ENCODE results near the gene TPK1. TPM values are rescaled to one million over a fixed set of nuclear protein-coding genes. Genes with fewer than 3 reads are reported as not detected.
A peak's percentile ranks its signal among the peaks of the same experiment; 100 is the strongest.
"Not testable (repeated sequence)": the region's sequence is repeated elsewhere in the genome, so short reads cannot be mapped to it uniquely, and the experiment has no call there.

TPK1 gene
- total RNA-seq, 1 donor from 2014 or later, result 11.3 TPM

DNA sequence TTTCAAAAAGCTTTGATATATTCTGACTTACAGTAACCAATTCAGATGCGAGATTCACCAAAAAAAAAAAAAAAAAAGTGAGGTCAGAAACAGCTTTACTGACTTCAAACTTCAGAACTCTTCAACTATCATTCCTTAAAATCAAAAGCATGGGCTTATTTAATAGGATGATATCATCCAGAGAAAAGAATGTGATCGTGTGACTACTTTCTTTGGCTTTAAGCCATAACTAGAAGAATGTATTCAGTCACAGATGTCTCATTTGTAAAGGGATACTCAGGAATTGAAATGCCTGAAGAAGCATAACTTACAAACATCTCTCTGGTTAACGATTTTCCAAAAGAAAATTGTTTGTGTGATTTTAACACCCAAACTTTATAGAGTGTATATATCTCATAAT is 11.5 kb downstream of the TPK1 start:
- DNase-seq (ENCODE audit: extremely low read depth, low read depth, low spot score), result peak; percentile 54

- DNase-seq (ENCODE audit: extremely low read depth, low read depth, low spot score), result no peak
Observed at GRCh38 chr7:144822223-144822622, 13.6 kb downstream of the TPK1 start.

DNA sequence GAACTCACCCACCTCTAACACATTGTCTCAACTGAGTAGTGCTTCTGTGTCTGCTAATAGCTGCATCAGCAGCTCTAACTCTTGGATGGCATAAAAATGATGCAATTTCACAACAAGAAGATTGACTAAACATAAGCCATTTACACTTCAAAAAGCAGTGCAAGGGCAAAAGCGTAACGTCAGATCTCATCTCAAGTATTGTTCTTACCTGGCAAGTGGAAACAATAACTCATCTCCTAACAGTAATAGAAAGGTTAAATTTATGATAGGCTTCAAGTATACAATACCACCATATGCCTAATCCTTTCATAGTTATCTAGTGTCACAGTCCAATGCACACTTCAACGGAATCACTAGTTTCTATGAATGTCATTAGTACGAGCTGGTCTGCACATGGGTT is 14.8 kb downstream of the TPK1 start:
- no peak for DNase-seq (ENCODE audit: extremely low read depth, low read depth, low spot score)

- DNase-seq (ENCODE audit: extremely low read depth, low read depth, low spot score), result no peak
Observed at GRCh38 chr7:144820552-144820951, 15.3 kb downstream of the TPK1 start.

GRCh38 chr7:144819566-144819965 is 16.3 kb downstream of the TPK1 start:
- DNase-seq (ENCODE audit: extremely low read depth, low read depth, low spot score), result no peak

DNA sequence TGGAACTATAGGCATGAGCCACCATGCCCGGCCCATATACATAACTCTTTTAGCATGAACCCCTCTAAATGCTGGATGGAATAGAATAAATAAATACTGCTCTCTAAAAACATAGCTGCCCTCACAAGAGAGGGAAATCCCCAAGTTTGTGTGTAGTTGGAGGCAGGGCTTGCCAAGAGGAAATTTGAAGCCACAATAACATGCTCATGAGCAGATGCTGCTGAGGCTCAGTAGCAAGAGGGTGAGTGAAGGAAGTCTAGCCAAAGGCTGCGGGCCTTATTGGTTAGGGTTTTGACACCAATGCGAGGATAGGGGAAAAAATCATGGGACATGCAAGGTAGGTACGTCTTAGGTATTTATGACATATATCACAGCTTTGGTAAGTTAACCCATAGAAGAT is 17.3 kb downstream of the TPK1 start:
- no peak for DNase-seq (ENCODE audit: extremely low read depth, low read depth, low spot score)

GRCh38 chr7:144817001-144817400 is 18.9 kb downstream of the TPK1 start:
- no peak for DNase-seq (ENCODE audit: extremely low read depth, low read depth, low spot score)

DNA sequence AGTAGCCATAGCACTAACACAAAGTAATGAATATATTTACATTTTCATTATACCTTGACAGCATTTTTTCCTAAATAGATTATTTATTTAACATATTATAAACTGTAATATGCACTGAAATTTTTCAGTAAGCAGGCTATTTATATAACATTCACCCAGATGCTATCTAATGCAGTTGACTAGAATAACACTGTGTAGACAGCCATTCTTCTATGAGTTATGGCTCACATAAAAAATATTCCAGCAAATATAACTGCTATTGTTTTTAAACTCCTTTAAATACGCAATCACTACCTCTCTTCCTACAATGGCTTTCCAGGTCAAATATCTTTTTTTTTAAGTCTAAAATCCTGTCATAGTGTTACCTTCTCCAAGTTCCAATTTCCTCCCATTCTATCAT is 21.6 kb downstream of the TPK1 start:
- DNase-seq (ENCODE audit: extremely low read depth, low read depth, low spot score), result no peak

- DNase-seq (ENCODE audit: extremely low read depth, low read depth, low spot score), result no peak
Observed at GRCh38 chr7:144812379-144813283, 23.2 kb downstream of the TPK1 start.

GRCh38 chr7:144805627-144806239 is 30.1 kb downstream of the TPK1 start:
- no peak for DNase-seq (ENCODE audit: extremely low read depth, low read depth, low spot score)

GRCh38 chr7:144800678-144801436 is 35.0 kb downstream of the TPK1 start:
- not testable (repeated sequence) for DNase-seq (ENCODE audit: extremely low read depth, low read depth, low spot score)

DNA sequence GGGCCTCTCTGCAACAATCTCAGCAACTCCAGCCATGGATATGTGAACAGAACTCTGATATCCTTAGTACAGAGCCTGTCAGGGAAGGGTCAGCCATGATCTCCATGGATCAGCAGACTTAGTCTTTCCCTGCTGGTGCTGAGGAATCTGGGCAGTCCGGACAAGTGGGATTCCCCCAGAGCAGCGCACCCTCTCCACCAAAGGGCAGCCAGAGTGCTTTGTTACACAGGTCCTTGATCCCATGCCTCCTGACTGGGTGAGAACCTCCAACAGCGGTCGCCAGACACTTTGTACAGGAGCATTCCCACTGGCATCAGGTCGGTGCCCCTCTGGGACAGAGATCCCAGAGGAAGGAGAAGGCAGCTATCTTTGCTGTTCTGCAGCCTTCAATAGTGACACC is 38.9 kb downstream of the TPK1 start:
- DNase-seq (ENCODE audit: extremely low read depth, low read depth, low spot score), result no peak

- DNase-seq (ENCODE audit: extremely low read depth, low read depth, low spot score), result no peak
Observed at GRCh38 chr7:144792050-144792449, 43.8 kb downstream of the TPK1 start.

DNA sequence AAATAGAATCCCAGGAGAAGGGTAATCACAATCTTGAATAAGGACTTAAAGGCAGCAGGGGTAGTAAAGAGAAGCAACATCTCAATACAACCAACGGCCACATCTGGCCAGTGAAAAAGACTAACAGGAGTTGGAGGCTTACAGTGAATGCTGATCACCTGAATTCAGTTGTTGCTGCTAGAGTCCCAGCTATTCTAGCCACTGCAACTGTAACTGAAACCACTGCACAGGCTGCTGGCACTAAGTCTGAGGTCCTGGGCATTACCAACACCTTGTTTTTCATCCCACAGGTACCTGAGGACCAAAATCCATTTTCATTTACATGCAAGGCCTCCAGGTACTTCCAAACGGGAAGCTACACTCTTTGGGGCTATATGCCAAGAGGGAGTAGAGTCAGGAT is 44.4 kb downstream of the TPK1 start:
- DNase-seq (ENCODE audit: extremely low read depth, low read depth, low spot score), result no peak

DNA sequence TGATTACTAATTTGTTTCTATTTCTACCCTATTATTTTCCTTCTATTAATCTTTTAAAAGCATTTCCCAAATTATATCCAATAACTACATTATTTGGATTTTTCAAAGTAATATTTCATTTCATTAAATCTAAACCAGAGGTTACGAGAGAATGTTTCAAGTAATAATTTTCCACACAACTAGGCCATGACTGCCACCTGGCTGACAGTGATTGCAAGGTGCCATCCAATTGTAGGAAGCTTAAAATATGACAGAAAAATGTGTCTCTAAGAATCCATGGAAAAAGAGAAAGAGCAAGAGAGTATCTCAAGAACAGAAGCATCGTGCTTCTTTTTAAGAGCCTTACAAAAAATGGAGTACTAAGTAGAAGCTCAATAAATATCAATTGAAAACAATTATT is 48.7 kb downstream of the TPK1 start:
- no peak for DNase-seq (ENCODE audit: extremely low read depth, low read depth, low spot score)

- no peak for DNase-seq (ENCODE audit: extremely low read depth, low read depth, low spot score)
Observed at GRCh38 chr7:144786522-144786921, 49.3 kb downstream of the TPK1 start.

GRCh38 chr7:144786079-144786478 is 49.8 kb downstream of the TPK1 start:
- DNase-seq (ENCODE audit: extremely low read depth, low read depth, low spot score), result no peak

DNA sequence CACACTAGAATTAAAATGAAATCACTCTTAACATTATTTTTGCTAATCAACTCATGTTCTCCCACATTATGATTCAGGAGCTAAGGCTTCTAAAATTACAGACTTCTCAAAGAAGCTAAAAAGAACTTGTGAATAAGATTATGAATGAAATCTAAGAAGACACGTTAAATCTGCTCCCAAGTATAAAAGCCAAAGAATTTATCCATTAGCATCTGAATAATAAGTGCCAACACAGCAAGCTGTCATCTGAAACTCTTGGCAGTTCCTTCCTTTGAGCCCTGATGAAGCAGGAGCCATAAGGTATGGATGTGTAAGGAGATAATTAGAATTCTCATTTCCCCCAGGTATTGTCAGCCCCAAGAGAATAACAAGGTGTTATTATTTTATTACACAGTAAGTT is 50.3 kb downstream of the TPK1 start:
- DNase-seq (ENCODE audit: extremely low read depth, low read depth, low spot score), result no peak

- DNase-seq (ENCODE audit: extremely low read depth, low read depth, low spot score), result no peak
Observed at GRCh38 chr7:144784943-144785342, 50.9 kb downstream of the TPK1 start.

DNA sequence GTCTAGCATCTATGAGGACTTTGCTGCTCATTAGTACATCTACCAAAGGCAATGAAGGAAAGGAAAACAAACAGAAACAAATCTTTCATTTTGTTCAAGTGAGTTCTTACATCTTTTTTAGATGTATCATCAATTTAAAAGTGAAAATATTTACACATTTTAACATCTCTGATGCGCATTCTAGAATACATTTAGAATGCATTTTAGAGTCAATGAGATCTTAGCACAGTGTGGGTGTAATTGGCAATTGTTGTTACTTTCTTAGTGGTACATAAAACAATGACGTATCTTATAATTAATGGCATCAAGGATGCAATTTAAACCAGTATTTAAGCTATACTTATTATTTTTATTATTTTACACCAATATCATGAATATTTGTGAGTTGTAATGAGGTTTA is 51.4 kb downstream of the TPK1 start:
- DNase-seq (ENCODE audit: extremely low read depth, low read depth, low spot score), result no peak

DNA sequence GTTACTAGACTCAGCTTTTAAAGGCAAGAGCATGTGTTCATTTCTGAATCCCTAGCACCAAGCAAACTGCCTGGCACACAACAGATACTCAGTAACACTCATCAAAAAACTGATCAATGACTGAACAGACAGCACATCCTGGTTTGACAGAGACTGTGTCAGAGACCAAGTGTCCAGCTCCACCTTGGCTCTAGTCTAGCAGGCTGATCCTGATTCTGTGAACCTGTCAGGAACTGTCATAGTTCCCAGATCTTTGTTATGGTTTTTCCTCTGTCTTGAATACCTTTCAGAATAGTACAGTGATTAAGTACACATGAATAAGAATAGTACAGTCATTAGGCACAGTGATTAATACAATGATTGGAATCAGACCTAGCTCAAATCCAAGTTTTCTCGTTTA is 53.0 kb downstream of the TPK1 start:
- DNase-seq (ENCODE audit: extremely low read depth, low read depth, low spot score), result no peak
